PC-3 (cell line): ENCODE data around the gene JARID2. TPM values are rescaled to one million over a fixed set of nuclear protein-coding genes. Genes with fewer than 3 reads are reported as not detected.

ENCODE experiments used
- ATAC-seq: fragments of 200-7000 bp; cut with Tn5 transposase; 2 replicates; pipeline ENCODE4 v1.9.1; 2020; ENCODE audit warnings: mild to moderate bottlenecking, moderate library complexity
- BruUV-seq: library from RNA; stranded (reverse); fragments of 400-500 nt; replicated peaks from 2 replicates; lab custom pipeline; 2021; lab: Mats Ljungman, UMichigan
- CTCF ChIA-PET: fragments of 300-600 bp; sonication (Branson Sonifier 250); formaldehyde crosslinking; loops from one replicate; lab custom pipeline; 2022; ENCODE audit warnings: antibody characterized with exemption; lab: Charles Lee
- POLR2A ChIA-PET: fragments of 300-600 bp; sonication (Branson Sonifier 250); formaldehyde crosslinking; loops from one replicate; lab custom pipeline; 2022; ENCODE audit warnings: antibody characterized with exemption; ENCODE audit not compliant: unreplicated experiment; lab: Charles Lee
- DNase-seq: peaks from one replicate; pipeline ENCODE4 v3.0.0-alpha.2; 2015
- H2AFZ ChIP-seq: fragments of 300-600 bp; sonication (generic); 2 replicates; pipeline ENCODE4 v1.6.0; 2016; ENCODE audit warnings: antibody characterized with exemption, low read length
- H3F3A ChIP-seq: fragments of 300-600 bp; sonication (generic); one replicate; pipeline ENCODE4 v1.6.0; 2017; ENCODE audit warnings: antibody characterized with exemption, low read length, control low read depth, mild to moderate bottlenecking; ENCODE audit not compliant: unreplicated experiment
- H3K27ac ChIP-seq: fragments of 300-600 bp; sonication (generic); 2 replicates; pipeline ENCODE4 v1.5.1; 2016; ENCODE audit warnings: mild to moderate bottlenecking, low read length
- H3K27me3 ChIP-seq: fragments of 300-600 bp; sonication (generic); 2 replicates; pipeline ENCODE4 v1.6.1; 2016; ENCODE audit warnings: low read length, mixed read lengths
- H3K36me3 ChIP-seq: fragments of 300-600 bp; sonication (generic); 2 replicates; pipeline ENCODE4 v1.6.1; 2016; ENCODE audit warnings: low read depth, mixed run types, low read length, mixed read lengths
- H3K4me1 ChIP-seq: fragments of 300-600 bp; sonication (generic); 2 replicates; pipeline ENCODE4 v1.5.1; 2016; ENCODE audit warnings: low read length; ENCODE audit not compliant: insufficient read depth
- H3K4me2 ChIP-seq: fragments of 300-600 bp; sonication (generic); 2 replicates; pipeline ENCODE4 v1.6.0; 2016; ENCODE audit warnings: low read length
- H3K4me3 ChIP-seq: fragments of 300-600 bp; sonication (generic); 2 replicates; pipeline ENCODE4 v1.5.1; 2016; ENCODE audit warnings: mild to moderate bottlenecking, low read length, mixed read lengths
- H3K79me2 ChIP-seq: fragments of 300-600 bp; sonication (generic); 2 replicates; pipeline ENCODE4 v1.6.1; 2017; ENCODE audit warnings: low read length, mixed read lengths
- H3K9ac ChIP-seq: fragments of 300-600 bp; sonication (generic); 2 replicates; pipeline ENCODE4 v1.6.0; 2016; ENCODE audit warnings: mild to moderate bottlenecking, low read length
- H3K9me2 ChIP-seq: fragments of 300-600 bp; sonication (generic); replicated peaks from 2 replicates; pipeline ENCODE4 v1.6.1; 2016; ENCODE audit warnings: mixed run types, low read length, mixed read lengths
- H3K9me3 ChIP-seq: fragments of 300-600 bp; sonication (generic); 2 replicates; pipeline ENCODE4 v1.6.1; 2016; ENCODE audit warnings: low read length, mixed read lengths
- H4K20me1 ChIP-seq: fragments of 300-600 bp; sonication (generic); 2 replicates; pipeline ENCODE4 v1.6.1; 2016; ENCODE audit warnings: low read length, mixed read lengths
- EZH2 ChIP-seq: fragments of 300-600 bp; sonication (generic); IDR thresholded peaks from one replicate; pipeline ENCODE4 v1.6.1; 2017; ENCODE audit warnings: antibody characterized with exemption, mild to moderate bottlenecking, low read length; ENCODE audit not compliant: unreplicated experiment
- EZH2phosphoT487 ChIP-seq: fragments of 300-600 bp; sonication (generic); IDR thresholded peaks from 2 replicates; pipeline ENCODE4 v1.6.1; 2018; ENCODE audit warnings: mild to moderate bottlenecking, antibody characterized with exemption, low read length, borderline replicate concordance
- intact Hi-C: fragments of 100-400 bp; cut with micrococcal nuclease; formaldehyde crosslinking; loops from 2 replicates; pipeline ENCODE4 v1.9.0; 2023
- total RNA-seq: library from RNA; depleted of rRNA; stranded (reverse); fragments of >200 nt; gene quantifications from 2 replicates; pipeline ENCODE4 v1.2.3, GENCODE V29; 2014
- TF ChIP-seq, protein P1 (sequence below): fragments of 300-600 bp; sonication (generic); conservative IDR thresholded peaks from 2 replicates; pipeline ENCODE4 v1.5.1; 2017; ENCODE audit warnings: antibody characterized with exemption, low read depth, mild to moderate bottlenecking, low read length

The JARID2 gene
- total RNA-seq, 1 experiment from 2014 or later, result 11.0 TPM

DNA sequence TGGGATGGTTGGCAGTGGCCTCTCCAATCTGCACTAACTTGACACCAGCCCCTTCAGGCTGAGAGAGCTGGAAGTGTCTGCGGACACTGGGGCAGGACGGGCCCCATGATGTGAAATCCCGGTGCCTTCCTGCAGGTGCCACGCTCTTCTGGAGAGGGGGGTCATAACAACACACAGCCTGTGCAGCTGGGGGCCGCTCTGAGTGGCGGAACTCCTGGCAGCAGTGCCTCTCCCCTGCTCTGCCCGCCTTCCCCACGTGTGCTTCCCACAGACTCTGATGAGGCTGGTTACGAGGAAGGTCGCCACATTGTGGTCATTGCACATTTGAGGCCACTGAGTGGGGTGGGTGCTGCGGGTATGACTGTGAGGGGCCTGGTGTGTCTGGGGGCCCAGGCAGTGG, 271.7 kb downstream of the JARID2 start:
- ChIA-PET POLR2A (no interaction called here), CTCF (no interaction called here)
- H3K9me2 ChIP-seq, result no peaks in the 10 kb centered on the region
- DNase-seq (no peak), ATAC-seq (no peak)
- no peak overlapping the region for H3K27ac ChIP-seq
- no peak overlapping the region for H3K4me3 ChIP-seq
- TF ChIP-seq EZH2phosphoT487 (no peak), EZH2 (no peak)
- TF ChIP-seq, protein P1, sequence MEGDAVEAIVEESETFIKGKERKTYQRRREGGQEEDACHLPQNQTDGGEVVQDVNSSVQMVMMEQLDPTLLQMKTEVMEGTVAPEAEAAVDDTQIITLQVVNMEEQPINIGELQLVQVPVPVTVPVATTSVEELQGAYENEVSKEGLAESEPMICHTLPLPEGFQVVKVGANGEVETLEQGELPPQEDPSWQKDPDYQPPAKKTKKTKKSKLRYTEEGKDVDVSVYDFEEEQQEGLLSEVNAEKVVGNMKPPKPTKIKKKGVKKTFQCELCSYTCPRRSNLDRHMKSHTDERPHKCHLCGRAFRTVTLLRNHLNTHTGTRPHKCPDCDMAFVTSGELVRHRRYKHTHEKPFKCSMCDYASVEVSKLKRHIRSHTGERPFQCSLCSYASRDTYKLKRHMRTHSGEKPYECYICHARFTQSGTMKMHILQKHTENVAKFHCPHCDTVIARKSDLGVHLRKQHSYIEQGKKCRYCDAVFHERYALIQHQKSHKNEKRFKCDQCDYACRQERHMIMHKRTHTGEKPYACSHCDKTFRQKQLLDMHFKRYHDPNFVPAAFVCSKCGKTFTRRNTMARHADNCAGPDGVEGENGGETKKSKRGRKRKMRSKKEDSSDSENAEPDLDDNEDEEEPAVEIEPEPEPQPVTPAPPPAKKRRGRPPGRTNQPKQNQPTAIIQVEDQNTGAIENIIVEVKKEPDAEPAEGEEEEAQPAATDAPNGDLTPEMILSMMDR, result no peak
- no peak overlapping the region for H3K9ac ChIP-seq
- H3K4me2 ChIP-seq, result no peak overlapping the region
- no peaks in the 10 kb centered on the region for H3K27me3 ChIP-seq
- no peaks in the 10 kb centered on the region for H3K4me1 ChIP-seq
- BruUV-seq, result no TSS peak
- no peaks in the 10 kb centered on the region for H3K9me3 ChIP-seq
- H3K79me2 ChIP-seq, result no peaks in the 10 kb centered on the region
- H3K36me3 ChIP-seq, result peaks cover 7% of the 10 kb centered on the region
- no peaks in the 10 kb centered on the region for H4K20me1 ChIP-seq
- H3F3A ChIP-seq, result no peaks in the 10 kb centered on the region
- intact Hi-C loops, result no loop called here
- H2AFZ ChIP-seq, result no peak overlapping the region

DNA sequence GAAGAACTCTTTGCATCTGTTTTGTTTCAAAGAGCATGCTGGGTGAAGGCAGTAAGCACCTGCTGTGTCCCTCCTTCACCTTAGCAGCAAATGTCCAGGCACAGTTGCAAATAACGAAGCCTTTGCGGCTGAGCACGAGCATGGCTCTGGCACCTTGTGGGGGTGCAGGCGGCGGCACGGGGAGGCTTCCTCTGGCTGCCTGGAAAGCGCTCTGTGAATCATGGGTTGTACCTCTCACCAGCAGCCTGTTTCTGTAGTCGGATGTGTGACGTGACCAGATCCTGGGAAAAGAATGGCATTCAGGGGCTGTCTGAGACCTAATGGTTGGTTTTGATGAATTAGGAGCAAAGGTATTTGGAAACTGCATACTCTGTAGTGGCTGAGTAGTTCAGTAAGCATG, 272.2 kb downstream of the JARID2 start:
- no TSS peak for BruUV-seq
- peaks cover 8% of the 10 kb centered on the region for H3K36me3 ChIP-seq
- no peaks in the 10 kb centered on the region for H4K20me1 ChIP-seq
- H3F3A ChIP-seq, result no peaks in the 10 kb centered on the region
- intact Hi-C loops, result no loop called here
- ATAC-seq (no peak), DNase-seq (no peak)
- no peak overlapping the region for H3K9ac ChIP-seq
- no peaks in the 10 kb centered on the region for H3K79me2 ChIP-seq
- H3K27ac ChIP-seq, result no peak overlapping the region
- no peak overlapping the region for H3K4me3 ChIP-seq
- no peak for TF ChIP-seq EZH2
- TF ChIP-seq EZH2phosphoT487, result no peak
- TF ChIP-seq, protein P1, result no peak
- ChIA-PET POLR2A (no interaction called here), CTCF (no interaction called here)
- no peak overlapping the region for H2AFZ ChIP-seq
- no peak overlapping the region for H3K4me2 ChIP-seq
- H3K4me1 ChIP-seq, result no peaks in the 10 kb centered on the region
- no peaks in the 10 kb centered on the region for H3K9me3 ChIP-seq
- no peaks in the 10 kb centered on the region for H3K27me3 ChIP-seq
- no peaks in the 10 kb centered on the region for H3K9me2 ChIP-seq

DNA sequence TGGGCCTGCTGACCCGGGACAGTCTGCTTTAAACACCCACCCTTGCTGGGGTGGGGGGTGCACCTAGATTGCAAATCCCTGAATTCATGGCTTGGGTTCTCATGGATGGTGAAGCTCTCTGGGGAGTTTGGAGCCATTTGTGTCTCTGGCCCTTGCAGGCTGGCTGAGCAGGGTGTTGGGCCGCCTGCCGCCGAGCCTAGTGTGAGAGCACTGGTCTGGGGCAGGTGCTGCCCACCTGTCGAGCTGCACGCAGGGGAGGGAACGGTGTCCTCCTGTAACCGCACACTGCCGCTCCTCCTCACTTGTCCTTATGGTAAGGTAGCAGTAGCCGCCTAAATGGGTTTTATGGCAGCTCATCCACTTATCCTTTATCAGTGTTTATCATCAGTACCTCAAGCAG, 273.0 kb downstream of the JARID2 start:
- no TSS peak for BruUV-seq
- Histone ChIP-seq H3K4me3 (no peak overlapping the region), H3K9ac (no peak overlapping the region), H2AFZ (no peak overlapping the region), H3K9me3 (no peaks in the 10 kb centered on the region), H3K9me2 (no peaks in the 10 kb centered on the region), H3K4me2 (no peak overlapping the region), H4K20me1 (no peaks in the 10 kb centered on the region), H3K4me1 (no peaks in the 10 kb centered on the region), H3K27ac (no peak overlapping the region), H3K36me3 (peaks cover 13% of the 10 kb centered on the region), H3K79me2 (no peaks in the 10 kb centered on the region), H3K27me3 (no peaks in the 10 kb centered on the region), H3F3A (no peaks in the 10 kb centered on the region)
- TF ChIP-seq EZH2phosphoT487 (no peak), EZH2 (no peak)
- TF ChIP-seq, protein P1, result no peak
- ChIA-PET CTCF (no interaction called here), POLR2A (no interaction called here)
- ATAC-seq (no peak), DNase-seq (no peak)
- intact Hi-C loops, result no loop called here
